ENCODE data around the gene GDPD3. TPM values are rescaled to one million over a fixed set of nuclear protein-coding genes. Genes with fewer than 3 reads are reported as not detected.

Gene GDPD3
- total and polyA plus RNA-seq, 10 of the 15 experiments (the other 5 are each of a cell fraction or from before 2014, with no cell fraction given), result 0.29 to 3.3 (median 0.97) TPM

DNA sequence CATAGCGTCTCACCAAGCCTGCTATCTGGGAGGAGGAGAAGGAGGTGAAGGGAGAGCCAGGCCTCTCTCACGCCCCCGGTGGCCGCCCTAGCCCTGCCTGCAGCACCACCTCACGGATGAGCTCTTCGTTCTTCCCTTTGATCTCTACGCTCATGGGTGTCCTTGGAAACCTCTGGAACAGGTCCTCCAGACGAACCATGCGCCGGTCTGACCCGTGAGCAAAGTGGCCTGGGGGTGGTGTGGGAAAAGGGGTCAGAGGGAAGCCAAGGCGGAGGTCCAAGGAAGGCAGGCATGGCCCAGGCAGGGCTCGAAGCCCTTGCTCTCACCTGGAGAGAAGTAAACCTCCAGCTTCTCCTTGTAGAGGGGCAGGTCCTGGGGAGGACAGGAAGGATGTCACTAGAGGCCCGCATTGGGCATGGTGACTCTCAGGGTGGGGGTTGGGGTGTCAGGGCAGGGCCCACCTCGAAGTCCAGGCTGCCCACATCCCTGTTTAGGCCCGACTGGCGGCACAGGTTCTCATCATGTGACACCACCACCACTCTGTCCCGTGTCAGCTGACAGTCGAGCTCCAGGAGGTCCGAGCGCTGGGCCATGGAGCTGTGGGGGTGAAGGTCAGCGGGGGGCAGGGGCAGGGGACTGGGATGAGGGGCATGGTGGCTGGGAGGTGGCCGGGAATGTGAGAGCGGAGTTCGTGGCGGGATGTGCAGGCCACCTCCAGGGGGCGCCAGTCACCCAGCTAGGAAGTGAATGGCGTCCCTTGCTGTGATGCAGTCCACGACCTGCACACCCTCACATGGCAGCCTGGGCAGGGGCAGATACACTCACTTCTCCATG lies 923 bp downstream of the GDPD3 start:
- no peak overlapping the region for H3K9ac ChIP-seq (ENCODE audit: control insufficient read depth, insufficient read depth, low read length)
- H3K4me1 ChIP-seq (ENCODE audit: control insufficient read depth, insufficient read depth, low read length), result peaks cover 2% of the 10 kb centered on the region
- H3K36me3 ChIP-seq (ENCODE audit: control insufficient read depth in 2 of 2, insufficient read depth in 2 of 2, low read length in 1 of 2), result no peaks in the 10 kb centered on the region
- ChIA-PET CTCF (interaction anchor here (0.7 to 3.0 kb wide), 11 partner anchors 9 to 296 kb away, joined by 3 to 22 read pairs (median 7); partner anchors contain the start of genes CORO1A, MAPK3, TBX6 and ZNF771), SMC1A (ENCODE audit: uncharacterized antibody, unreplicated experiment) (interaction anchor here (0.7 to 1.6 kb wide), 4 partner anchors 9 to 232 kb away, joined by 3 to 6 read pairs (median 3); partner anchors contain the start of gene TBX6), POLR2A (interaction anchor here (0.9 kb wide), 1 partner anchor 297 kb away, joined by 4 read pairs; no protein-coding TSS in a partner anchor), RAD21 (ENCODE audit: unreplicated experiment) (interaction anchor here (0.7 to 3.0 kb wide), 7 partner anchors 8 to 71 kb away, joined by 3 to 13 read pairs (median 3); partner anchors contain the start of genes CORO1A and TBX6)
- in situ Hi-C loops (cut with MboI) (no loop called here), intact Hi-C loops (cut with micrococcal nuclease; ENCODE audit: unreplicated experiment) (no loop called here)
- H4K20me1 ChIP-seq (ENCODE audit: control insufficient read depth, insufficient read depth), result no peaks in the 10 kb centered on the region
- ATAC-seq (peak; percentile 93), FAIRE-seq (peak; percentile 61), DNase-seq (ENCODE audit: low read depth, low spot score) (no peak)
- no peak overlapping the region for H3K4me3 ChIP-seq
- no TSS peak for BruUV-seq (replicated peaks)
- no peaks in the 10 kb centered on the region for H3K9me3 ChIP-seq (replicated peaks; ENCODE audit: control insufficient read depth, insufficient read depth, low read length)
- H3K27me3 ChIP-seq (replicated peaks in 1 of 2; ENCODE audit: control insufficient read depth in 2 of 2, insufficient read depth in 2 of 2, low read length in 1 of 2), result no peaks in the 10 kb centered on the region
- H3K27ac ChIP-seq (ENCODE audit: control insufficient read depth, insufficient read depth), result no peak overlapping the region
- no peak overlapping the region for H3K4me2 ChIP-seq (ENCODE audit: control insufficient read depth, insufficient read depth)
- no peak overlapping the region for H2AFZ ChIP-seq (ENCODE audit: control insufficient read depth, low read depth, low read length)
- 34% methylated on average over 25 of the region's 29 CpGs for WGBS (ENCODE audit: insufficient coverage, insufficient replicate concordance, low lambda C conversion rate, missing lambda C conversion rate)
- no peaks in the 10 kb centered on the region for H3K79me2 ChIP-seq (ENCODE audit: control insufficient read depth, insufficient read depth, low read length)
- TF ChIP-seq, protein P1, sequence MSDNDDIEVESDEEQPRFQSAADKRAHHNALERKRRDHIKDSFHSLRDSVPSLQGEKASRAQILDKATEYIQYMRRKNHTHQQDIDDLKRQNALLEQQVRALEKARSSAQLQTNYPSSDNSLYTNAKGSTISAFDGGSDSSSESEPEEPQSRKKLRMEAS (IDR thresholded peaks at IDR 0.05; ENCODE audit: low read depth, low read length), result no peak
- TF ChIP-seq, protein P2, sequence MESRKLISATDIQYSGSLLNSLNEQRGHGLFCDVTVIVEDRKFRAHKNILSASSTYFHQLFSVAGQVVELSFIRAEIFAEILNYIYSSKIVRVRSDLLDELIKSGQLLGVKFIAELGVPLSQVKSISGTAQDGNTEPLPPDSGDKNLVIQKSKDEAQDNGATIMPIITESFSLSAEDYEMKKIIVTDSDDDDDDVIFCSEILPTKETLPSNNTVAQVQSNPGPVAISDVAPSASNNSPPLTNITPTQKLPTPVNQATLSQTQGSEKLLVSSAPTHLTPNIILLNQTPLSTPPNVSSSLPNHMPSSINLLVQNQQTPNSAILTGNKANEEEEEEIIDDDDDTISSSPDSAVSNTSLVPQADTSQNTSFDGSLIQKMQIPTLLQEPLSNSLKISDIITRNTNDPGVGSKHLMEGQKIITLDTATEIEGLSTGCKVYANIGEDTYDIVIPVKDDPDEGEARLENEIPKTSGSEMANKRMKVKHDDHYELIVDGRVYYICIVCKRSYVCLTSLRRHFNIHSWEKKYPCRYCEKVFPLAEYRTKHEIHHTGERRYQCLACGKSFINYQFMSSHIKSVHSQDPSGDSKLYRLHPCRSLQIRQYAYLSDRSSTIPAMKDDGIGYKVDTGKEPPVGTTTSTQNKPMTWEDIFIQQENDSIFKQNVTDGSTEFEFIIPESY (IDR thresholded peaks at IDR 0.05), result peak; percentile 97
- peak; percentile 91 for TF ChIP-seq YY1 (IDR thresholded peaks at IDR 0.05; ENCODE audit: low read depth, low read length)
- TF ChIP-seq ZSCAN29 (IDR thresholded peaks at IDR 0.05), result no peak
- 0 out of 2 replicates have a peak, but pooled peaks have one; percentile 32 for TF ChIP-seq IKZF1 (conservative IDR thresholded peaks at IDR 0.05)
- TF ChIP-seq RAD21 (IDR thresholded peaks at IDR 0.05; ENCODE audit: insufficient read depth, low read depth, low read length), result peak; percentile 61
- no peak for TF ChIP-seq RUNX3 (IDR thresholded peaks at IDR 0.05; ENCODE audit: low read length)
- TF ChIP-seq, protein P3, sequence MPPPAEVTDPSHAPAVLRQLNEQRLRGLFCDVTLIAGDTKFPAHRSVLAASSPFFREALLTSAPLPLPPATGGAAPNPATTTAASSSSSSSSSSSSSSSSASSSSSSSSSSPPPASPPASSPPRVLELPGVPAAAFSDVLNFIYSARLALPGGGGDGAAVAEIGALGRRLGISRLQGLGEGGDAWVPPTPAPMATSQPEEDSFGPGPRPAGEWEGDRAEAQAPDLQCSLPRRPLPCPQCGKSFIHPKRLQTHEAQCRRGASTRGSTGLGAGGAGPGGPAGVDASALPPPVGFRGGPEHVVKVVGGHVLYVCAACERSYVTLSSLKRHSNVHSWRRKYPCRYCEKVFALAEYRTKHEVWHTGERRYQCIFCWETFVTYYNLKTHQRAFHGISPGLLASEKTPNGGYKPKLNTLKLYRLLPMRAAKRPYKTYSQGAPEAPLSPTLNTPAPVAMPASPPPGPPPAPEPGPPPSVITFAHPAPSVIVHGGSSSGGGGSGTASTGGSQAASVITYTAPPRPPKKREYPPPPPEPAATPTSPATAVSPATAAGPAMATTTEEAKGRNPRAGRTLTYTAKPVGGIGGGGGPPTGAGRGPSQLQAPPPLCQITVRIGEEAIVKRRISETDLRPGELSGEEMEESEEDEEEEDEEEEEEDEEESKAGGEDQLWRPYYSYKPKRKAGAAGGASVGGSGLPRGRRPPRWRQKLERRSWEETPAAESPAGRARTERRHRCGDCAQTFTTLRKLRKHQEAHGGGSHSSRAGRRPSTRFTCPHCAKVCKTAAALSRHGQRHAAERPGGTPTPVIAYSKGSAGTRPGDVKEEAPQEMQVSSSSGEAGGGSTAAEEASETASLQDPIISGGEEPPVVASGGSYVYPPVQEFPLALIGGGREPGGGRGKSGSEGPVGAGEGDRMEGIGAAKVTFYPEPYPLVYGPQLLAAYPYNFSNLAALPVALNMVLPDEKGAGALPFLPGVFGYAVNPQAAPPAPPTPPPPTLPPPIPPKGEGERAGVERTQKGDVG (CRISPR knock-in tag; IDR thresholded peaks at IDR 0.05), result no peak
- TF ChIP-seq SMARCA5 (IDR thresholded peaks at IDR 0.05), result peak; percentile 98
- TF ChIP-seq SRF (IDR thresholded peaks at IDR 0.05; ENCODE audit: low read depth in 2 of 2, low read length in 2 of 2), result 0 out of 4 replicates have a peak, but pooled peaks of 1 of the 2 experiments have one; percentile 4
- peak; percentile 64 for TF ChIP-seq SMC3 (IDR thresholded peaks at IDR 0.05; ENCODE audit: borderline replicate concordance, low read length)
- TF ChIP-seq, protein P4, sequence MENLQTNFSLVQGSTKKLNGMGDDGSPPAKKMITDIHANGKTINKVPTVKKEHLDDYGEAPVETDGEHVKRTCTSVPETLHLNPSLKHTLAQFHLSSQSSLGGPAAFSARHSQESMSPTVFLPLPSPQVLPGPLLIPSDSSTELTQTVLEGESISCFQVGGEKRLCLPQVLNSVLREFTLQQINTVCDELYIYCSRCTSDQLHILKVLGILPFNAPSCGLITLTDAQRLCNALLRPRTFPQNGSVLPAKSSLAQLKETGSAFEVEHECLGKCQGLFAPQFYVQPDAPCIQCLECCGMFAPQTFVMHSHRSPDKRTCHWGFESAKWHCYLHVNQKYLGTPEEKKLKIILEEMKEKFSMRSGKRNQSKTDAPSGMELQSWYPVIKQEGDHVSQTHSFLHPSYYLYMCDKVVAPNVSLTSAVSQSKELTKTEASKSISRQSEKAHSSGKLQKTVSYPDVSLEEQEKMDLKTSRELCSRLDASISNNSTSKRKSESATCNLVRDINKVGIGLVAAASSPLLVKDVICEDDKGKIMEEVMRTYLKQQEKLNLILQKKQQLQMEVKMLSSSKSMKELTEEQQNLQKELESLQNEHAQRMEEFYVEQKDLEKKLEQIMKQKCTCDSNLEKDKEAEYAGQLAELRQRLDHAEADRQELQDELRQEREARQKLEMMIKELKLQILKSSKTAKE (IDR thresholded peaks at IDR 0.05; ENCODE audit: low read depth, poor library complexity, severe bottlenecking), result no peak
- TF ChIP-seq BACH1 (IDR thresholded peaks at IDR 0.05; ENCODE audit: borderline replicate concordance), result no peak
- TF ChIP-seq DPF2 (IDR thresholded peaks at IDR 0.05), result no peak
